SK-MEL-5 (cell line): ENCODE measurements around the gene SIRPB1. TPM values are rescaled to one million over a fixed set of nuclear protein-coding genes. Genes with fewer than 3 reads are reported as not detected.
"Not testable (repeated sequence)": the region's sequence is repeated elsewhere in the genome, so short reads cannot be mapped to it uniquely, and the experiment has no call there.

Experiments used
- DNase-seq: peaks from one replicate; pipeline ENCODE4 v3.0.0-alpha.2; 2016; ENCODE audit warnings: low read depth, low spot score
- in situ Hi-C: cut with HindIII; loops from 2 replicates; pipeline ENCODE4 v1.10.0; 2016; ENCODE audit warnings: low sequenced_read_pairs, high pct_unique_total_duplicates, low pct_unique_long_range_greater_than_20kb
- total RNA-seq: library from RNA; depleted of rRNA; stranded (reverse); fragments of >200 nt; shearing (Covaris generic); gene quantifications from 2 replicates; pipeline ENCODE4 v1.2.3, GENCODE V29; 2014

The SIRPB1 gene
- total RNA-seq, 1 experiment from 2014 or later: 0.98 TPM

DNA sequence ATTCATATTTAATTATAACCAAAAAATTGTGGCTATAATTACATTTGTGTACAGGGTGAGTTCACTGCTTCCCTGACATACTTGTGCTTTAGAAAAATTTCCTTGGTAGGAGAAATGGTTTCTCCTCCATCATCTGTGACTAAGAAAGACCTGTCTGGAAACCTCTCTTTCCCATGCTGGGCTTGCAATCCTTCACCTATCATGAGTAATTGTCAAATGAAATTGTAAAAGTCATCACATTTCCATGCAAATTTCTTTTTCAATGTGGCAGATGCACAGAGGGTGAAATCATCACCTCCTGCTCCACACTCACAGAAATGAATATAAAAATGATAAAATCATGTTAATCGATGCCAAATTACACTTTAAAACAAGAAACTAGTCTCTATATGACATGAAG lies 1.5 kb upstream of the SIRPB1 start:
- in situ Hi-C loops: no loop called here
- no peak for DNase-seq

DNA sequence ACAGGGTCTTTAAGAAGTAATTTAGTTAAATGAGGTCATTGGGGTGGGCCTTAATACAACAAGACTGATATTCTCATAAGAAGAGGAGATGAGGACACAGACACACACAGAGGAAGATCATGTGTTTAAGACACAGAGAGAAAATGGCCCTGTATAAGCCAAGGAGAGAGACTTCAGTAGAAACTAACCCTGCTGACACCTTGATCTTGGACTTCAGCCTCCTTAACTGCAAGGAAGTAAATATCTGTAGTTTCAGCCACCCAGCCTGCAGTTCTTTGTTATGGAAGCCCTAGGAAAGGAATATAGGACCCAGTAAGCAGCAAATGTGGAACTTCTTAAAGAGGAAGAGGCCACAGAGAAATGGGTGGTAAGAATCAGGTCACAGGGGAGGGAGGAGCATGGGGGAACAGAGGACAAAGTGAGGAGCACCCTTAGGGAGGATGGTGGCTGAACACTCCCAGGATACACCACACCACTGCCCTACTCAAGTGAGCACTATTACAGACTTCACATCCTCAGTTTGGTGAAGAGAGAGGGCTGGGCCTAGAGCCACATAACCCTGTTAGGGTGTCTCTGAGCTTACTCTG lies 762 bp downstream of the SIRPB1 start:
- DNase-seq: no peak
- in situ Hi-C loops: no loop called here

DNA sequence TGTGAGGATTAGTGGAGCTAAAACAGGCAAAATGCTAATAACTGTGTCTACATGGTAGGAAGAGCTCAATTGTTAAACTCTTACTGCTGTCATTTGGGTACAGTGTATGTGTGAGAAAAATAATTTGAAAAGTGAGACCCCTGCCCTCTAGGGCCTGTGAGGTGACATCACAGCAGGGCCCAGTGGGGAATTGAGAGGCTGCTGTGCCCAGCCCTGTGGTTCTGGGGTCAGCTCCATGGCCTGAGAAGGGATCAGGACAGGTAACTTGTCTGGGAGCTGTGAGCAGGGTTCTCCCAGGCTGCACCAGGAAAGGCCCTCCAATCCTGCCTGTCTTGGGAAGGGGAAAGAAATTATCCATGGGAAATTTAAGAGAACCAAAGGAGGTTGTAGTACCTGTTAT lies 1.3 kb downstream of the SIRPB1 start:
- in situ Hi-C loops: no loop called here
- no peak for DNase-seq

- DNase-seq: peak; percentile 2
- in situ Hi-C loops: no loop called here
Observed at GRCh38 chr20:1616858-1617434, 2.9 kb downstream of the SIRPB1 start.

DNA sequence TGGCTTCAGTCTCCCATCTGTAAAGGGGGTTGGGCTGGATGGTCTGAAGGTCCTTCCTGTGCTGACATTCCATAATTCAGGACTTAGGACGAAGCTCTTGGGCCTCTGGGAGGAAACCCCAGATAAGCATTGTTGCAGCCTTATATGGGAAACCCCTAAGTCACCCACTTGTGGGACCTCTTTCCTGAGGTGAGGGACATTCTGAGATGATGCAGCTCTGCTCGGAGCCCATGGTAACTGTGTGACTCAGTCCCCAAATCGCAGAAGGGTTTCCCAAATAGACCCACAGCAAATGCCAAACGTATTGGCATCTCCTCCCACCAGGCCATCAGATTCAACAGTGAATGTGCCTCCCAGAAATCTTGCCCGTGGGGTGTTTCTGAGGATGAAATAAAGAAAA lies 9.4 kb downstream of the SIRPB1 start:
- DNase-seq, in situ Hi-C loops: not testable (repeated sequence)

- in situ Hi-C loops, DNase-seq: not testable (repeated sequence)
Observed at GRCh38 chr20:1608678-1609347, 11.0 kb downstream of the SIRPB1 start.

- in situ Hi-C loops: no loop called here
- no peak for DNase-seq
Observed at GRCh38 chr20:1600736-1601135, 19.1 kb downstream of the SIRPB1 start.

GRCh38 chr20:1595333-1595732 lies 24.5 kb downstream of the SIRPB1 start:
- DNase-seq: no peak
- in situ Hi-C loops: no loop called here

DNA sequence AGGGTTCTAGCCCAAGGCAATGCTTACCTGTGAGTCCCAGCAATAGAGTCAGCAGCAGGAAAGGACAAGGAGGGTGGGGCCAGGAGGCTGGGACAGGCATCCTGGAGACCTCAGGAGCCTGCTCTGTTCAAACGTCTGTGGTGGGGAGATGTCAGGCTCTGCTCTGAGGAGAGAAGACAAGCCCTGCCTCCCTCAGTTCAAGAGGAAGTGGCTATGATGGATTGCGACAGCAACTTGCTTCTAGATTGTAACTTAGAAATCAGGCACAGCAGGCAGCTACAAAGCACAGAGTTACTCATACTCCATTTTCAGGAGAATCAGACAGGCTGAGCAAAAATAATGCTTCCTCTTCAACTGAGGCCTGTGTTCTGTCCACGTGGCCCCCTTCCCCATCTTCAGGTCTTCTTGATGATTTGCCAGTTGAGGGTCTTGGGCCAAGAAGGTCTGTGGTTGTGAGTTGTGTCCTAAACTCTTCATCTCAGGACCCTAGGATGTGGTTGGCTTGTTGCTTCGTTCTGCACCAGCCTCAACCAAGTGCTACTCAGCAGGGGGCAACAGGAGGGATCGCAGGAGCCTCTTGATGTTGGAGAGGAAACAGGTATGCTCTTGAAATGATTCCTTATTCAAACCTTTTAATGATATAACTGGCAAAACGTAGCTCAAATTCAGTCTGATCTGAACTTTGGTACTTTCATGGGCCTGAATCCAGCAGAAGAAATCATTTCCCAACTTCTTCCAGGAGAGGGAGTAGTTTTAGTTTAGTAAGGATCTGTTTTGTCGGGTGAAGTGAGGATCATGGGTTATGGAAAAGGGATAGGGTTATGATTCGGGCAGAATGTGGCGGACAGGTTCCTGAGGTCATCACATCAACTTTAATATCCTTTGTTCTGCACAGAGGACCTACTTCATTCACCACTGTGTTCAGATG lies 31.0 kb downstream of the SIRPB1 start:
- no peak for DNase-seq
- in situ Hi-C loops: no loop called here

GRCh38 chr20:1587781-1588532 lies 31.9 kb downstream of the SIRPB1 start:
- no peak for DNase-seq
- in situ Hi-C loops: no loop called here

GRCh38 chr20:1579488-1579887 lies 40.3 kb downstream of the SIRPB1 start:
- in situ Hi-C loops: no loop called here

DNA sequence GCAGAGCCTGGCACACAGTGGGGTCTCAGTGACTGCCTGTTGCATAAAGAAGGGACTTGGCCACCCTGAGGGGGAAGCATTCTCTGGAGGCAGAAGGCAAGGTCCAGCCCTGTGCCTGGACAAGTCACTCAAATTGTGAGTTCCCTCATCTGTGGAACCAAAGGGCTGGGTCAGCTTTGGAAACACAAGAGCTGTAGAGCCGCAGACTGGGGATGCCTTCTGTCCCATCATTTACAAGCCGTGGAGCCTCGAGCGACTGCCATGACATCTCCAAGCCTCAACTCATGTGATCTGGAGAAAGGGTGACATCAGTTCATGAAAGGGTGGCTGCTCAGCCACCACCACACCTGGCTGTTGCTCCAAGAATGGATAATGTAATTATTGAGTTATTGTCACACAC lies 41.9 kb downstream of the SIRPB1 start:
- DNase-seq: peak; percentile 0
- in situ Hi-C loops: no loop called here

More at GRCh38 chr20:1579488-1579887, 40.3 kb downstream of the SIRPB1 start:
- no peak for DNase-seq

GRCh38 chr20:1577313-1577712 lies 42.5 kb downstream of the SIRPB1 start:
- peak; percentile 0 for DNase-seq

DNA sequence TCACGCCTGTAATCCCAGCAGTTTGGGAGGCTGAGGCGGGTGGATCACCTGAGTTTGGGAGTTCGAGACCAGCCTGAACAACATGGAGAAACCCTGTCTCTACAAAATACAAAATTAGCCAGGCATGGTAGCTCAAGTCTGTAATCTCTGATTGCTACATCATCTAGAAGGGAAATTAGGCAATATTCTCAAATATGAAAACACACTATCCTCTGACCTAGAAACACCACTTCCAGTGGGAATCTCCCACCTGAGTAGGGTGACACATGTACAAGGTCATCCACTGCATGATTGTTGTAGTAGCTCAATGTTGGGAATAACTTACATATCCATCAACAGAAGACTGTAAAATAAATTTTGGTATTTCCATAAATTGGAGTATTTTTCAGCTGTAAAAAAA lies 43.2 kb downstream of the SIRPB1 start:
- in situ Hi-C loops: no loop called here
- peak; percentile 0 for DNase-seq

More at GRCh38 chr20:1577313-1577712, 42.5 kb downstream of the SIRPB1 start:
- in situ Hi-C loops: not testable (repeated sequence)

GRCh38 chr20:1576003-1576402 lies 43.8 kb downstream of the SIRPB1 start:
- in situ Hi-C loops: not testable (repeated sequence)

DNA sequence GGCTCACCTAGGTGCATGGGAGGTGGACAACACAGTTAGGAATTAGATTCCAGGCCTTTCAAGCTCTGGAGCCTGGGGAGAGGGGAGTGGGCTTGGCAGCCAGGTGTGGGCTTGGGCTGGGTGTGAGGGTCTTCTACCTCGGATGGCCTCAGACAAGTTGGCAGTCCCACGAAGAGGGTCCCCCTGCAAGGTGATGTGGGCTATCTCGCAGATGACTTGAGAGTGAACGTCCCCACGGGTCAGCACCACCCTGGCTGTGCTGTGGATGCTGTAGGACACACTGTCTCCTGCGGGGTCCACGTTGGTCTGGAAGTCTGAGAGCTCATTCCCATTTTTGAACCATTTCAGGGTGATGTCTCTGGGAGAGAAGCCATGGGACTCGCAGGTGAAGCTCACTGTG lies 48.2 kb downstream of the SIRPB1 start:
- DNase-seq, in situ Hi-C loops: not testable (repeated sequence)

More at GRCh38 chr20:1576003-1576402, 43.8 kb downstream of the SIRPB1 start:
- not testable (repeated sequence) for DNase-seq
